Fibroblast of villous mesenchyme (primary cell): ENCODE data around the gene MT1B. TPM values are rescaled to one million over a fixed set of nuclear protein-coding genes. Genes with fewer than 3 reads are reported as not detected.

Experiments
- DNase-seq: peaks from one replicate; pipeline ENCODE4 v3.0.0-alpha.2; 2010; ENCODE audit warnings: low read depth
- H3K4me3 ChIP-seq: 2 replicates; pipeline ENCODE4 v1.5.1; 2011; ENCODE audit warnings: low read depth, mild to moderate bottlenecking, low read length
- total RNA-seq: library from RNA; depleted of rRNA; stranded (reverse); fragments of >200 nt; gene quantifications from 2 replicates; pipeline ENCODE4 v1.2.3, GENCODE V29; 2012
- TF ChIP-seq, protein P1 (sequence below): IDR thresholded peaks from 2 replicates; pipeline ENCODE4 v1.5.1; 2012; ENCODE audit warnings: low read depth, mild to moderate bottlenecking, low read length; ENCODE audit not compliant: insufficient read depth

The MT1B gene
- total RNA-seq, result not detected in 2 replicates

DNA sequence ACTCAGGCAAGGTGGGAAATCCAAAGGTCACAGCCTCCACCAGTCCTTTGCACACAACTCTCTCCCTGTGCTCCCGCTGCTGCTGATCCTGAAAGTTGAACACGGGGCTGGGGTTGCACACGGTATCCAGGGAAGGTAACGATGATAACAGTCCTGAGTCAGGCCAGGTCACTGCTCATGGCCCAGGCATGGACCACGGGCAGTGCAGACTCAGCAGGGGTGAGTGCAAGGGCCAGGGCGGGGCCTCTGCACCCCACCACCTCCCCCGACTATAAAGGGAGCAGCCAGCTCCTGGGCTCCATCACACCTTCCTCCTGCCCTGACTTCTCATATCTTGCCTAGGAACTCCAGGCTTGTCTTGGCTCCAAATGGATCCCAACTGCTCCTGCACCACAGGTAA, at the start of gene MT1B:
Gene MT1B (plus strand): TSS at position 301 of the 400 bp plus-strand sequence. CDS start 68 bp downstream, at position 369.
- H3K4me3 ChIP-seq, result no peak within 1 kb of the TSS
- DNase-seq, result no peak
- TF ChIP-seq, protein P1, sequence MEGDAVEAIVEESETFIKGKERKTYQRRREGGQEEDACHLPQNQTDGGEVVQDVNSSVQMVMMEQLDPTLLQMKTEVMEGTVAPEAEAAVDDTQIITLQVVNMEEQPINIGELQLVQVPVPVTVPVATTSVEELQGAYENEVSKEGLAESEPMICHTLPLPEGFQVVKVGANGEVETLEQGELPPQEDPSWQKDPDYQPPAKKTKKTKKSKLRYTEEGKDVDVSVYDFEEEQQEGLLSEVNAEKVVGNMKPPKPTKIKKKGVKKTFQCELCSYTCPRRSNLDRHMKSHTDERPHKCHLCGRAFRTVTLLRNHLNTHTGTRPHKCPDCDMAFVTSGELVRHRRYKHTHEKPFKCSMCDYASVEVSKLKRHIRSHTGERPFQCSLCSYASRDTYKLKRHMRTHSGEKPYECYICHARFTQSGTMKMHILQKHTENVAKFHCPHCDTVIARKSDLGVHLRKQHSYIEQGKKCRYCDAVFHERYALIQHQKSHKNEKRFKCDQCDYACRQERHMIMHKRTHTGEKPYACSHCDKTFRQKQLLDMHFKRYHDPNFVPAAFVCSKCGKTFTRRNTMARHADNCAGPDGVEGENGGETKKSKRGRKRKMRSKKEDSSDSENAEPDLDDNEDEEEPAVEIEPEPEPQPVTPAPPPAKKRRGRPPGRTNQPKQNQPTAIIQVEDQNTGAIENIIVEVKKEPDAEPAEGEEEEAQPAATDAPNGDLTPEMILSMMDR, result no peak

DNA sequence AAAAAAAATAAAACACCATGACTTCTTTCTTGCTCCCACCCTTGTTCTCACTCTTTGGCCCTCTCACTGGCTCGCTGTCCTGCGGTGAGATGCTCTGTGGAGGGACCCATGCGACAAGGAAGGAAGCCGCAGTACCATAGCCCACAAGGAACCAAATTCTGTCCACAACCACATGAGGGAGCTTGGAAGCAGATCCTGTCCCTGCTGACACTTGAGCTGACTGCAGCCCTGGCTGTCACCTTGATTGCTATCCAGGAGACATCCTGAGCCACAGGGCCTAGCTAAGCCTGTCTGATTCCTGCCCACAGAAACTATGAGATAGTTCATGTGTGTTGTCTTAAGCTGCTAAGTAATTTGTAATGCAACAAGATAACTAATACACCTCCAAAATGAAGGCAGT, 48.1 kb upstream of the MT1B start:
- TF ChIP-seq, protein P1, result peak; percentile 53
- no peak overlapping the region for H3K4me3 ChIP-seq
- DNase-seq, result peak; percentile 52

DNA sequence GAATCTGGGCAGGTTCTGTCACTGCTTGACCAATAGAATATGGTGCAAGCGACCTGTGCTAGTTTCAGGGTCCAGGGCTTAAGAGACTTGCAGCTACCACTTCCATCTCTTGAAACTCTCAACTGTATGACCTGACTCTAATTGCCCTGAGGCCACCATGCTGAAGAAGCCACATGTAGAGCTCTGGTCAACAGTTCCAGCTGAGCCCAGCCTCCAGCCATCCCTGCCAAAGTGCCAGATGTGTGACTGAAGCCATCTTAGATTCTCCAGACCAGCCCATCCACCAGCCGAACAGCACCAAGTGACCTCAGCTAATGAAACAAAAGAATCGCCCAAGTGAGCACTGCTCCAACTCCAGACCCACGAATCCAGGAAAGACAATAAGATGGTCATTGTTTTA, 46.7 kb upstream of the MT1B start:
- no peak for DNase-seq
- TF ChIP-seq, protein P1, result no peak
- no peak overlapping the region for H3K4me3 ChIP-seq

DNA sequence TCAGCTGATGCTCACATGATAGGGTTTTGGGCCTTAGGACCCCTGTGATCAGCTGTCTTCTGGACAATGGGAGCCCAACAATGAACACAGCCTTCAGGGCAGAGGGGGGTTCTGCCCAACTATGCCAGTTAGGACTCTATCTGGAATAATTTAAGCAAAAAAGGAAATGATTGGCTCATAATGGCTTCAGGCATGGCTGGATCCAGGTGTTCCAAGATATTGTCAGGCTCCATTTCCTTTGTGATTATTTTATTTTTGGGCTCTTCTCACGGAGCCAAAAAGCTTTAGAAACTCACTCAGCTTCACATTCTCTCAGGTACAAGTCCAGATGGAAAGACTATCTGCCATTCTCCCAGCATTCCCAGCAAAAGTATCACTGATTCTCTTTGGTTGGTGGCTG, 46.2 kb upstream of the MT1B start:
- TF ChIP-seq, protein P1, result no peak
- H3K4me3 ChIP-seq, result no peak overlapping the region
- DNase-seq, result no peak

DNA sequence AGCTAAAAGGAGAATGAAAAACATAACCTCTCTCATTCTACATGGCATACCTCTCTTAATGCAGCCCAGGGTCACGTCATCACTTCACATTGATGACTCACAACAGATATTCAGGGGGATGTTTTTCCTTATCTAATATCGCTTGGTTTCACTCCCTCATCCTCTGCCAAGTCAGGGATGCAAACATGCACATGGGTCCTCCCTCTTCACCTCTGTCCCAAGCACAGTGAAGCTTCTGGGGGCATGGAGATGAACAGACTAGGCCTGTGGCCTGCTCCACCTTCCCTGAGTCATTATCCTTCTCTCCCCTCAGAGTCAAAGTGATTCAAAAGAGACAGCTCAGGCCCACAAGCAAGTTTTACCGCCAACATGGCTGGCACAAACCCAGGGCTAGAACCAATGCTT, 45.6 kb upstream of the MT1B start:
- no peak for DNase-seq
- TF ChIP-seq, protein P1, result no peak
- no peak overlapping the region for H3K4me3 ChIP-seq

DNA sequence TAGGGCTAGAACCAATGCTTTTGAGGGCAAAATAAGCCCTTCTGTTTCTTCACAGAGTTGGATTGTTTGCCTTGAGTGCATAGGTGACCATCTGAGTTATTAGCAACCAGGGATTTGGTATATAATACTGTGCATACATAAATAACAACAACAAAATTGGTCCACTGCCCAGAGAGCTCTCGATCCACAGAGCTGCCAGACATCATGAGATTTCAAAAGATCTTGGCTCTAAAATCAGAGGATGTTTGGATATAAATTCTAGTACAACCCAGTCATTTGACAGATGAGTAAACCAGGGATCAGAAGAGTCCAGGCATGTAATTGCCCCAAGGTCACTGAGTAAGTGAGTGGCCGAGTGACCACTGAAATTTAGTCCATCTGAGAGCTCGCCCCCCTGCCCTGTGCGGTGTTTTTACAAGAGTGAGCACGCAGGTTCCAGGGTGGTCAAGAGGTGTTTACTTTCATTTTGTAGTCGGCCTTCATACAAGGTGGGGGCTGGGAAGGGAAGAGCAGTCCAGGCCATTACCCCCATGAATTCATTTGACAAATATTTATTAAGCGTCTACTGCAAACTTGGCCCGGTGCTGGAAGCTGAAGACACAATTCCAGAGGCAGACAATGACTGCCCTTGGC, 45.1 kb upstream of the MT1B start:
- peak; percentile 95 for DNase-seq
- H3K4me3 ChIP-seq, result peak overlapping the region; percentile 27
- TF ChIP-seq, protein P1, result no peak

DNA sequence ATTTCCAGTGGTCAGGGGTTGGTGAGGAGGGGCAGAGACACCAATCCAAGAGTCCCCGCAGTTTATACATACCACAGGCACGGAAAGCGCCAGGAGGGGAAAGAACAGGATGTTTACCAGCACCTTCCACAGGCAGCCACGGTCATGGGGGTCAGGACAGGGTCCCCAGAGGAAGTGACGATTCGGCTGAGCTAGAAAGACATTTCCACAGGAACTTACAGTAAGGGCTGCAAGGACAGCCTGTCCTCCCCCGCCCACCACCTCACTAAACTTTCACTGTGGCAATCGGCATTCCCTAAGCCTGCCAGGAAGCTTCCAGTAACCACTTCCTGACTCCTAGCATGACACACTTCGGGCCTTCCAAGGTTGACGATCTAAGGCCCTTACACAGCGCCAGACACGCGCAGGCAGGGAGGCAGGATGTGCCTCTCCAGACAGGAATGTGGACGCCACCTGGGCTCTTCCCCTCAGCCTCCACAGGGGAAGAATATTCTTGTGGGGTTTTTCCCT, 44.5 kb upstream of the MT1B start:
- H3K4me3 ChIP-seq, result peak overlapping the region; percentile 27
- peak; percentile 99 for DNase-seq
- TF ChIP-seq, protein P1, result no peak
